Endothelial cell of umbilical vein (primary cell): ENCODE measurements around the gene KIF5C. TPM values are rescaled to one million over a fixed set of nuclear protein-coding genes. Genes with fewer than 3 reads are reported as not detected.

Source experiments
- BruUV-seq: library from RNA; stranded (reverse); fragments of 400-500 nt; replicated peaks from 2 replicates; lab custom pipeline; 2021; lab: Mats Ljungman, UMichigan
- CTCF ChIA-PET: fragments of 300-600, 350-600 bp; sonication (Branson Sonifier 250); formaldehyde crosslinking; loops from one replicate; lab custom pipeline; 2021; ENCODE audit warnings: antibody characterized with exemption, inconsistent platforms; lab: Charles Lee
- POLR2A ChIA-PET: fragments of 300-600, 350-600 bp; sonication (Branson Sonifier 250); formaldehyde crosslinking; loops from one replicate; lab custom pipeline; 2021; ENCODE audit warnings: antibody characterized with exemption, inconsistent platforms; lab: Charles Lee
- DNase-seq: peaks from one replicate; pipeline ENCODE4 v3.0.0-alpha.2; 2011; ENCODE audit warnings: low read depth, low spot score
- FAIRE-seq: peaks from 2 replicates; lab custom pipeline; 2011; peaks lifted over from hg19 to GRCh38; lab: Jason Lieb, UNC
- H2AFZ ChIP-seq: 2 replicates; pipeline ENCODE4 v1.6.0; 2012; ENCODE audit warnings: low read depth, low read length, control low read depth, inconsistent platforms
- H3K27ac ChIP-seq: 2 replicates; pipeline ENCODE4 v1.5.1; 2011; ENCODE audit warnings: low read depth, mild to moderate bottlenecking, control low read depth, low read length, moderate library complexity; ENCODE audit not compliant: insufficient read depth
- H3K27me3 ChIP-seq, 2 experiments: 2 replicates each; pipeline versions ENCODE4 v1.6.0 to v1.6.1; 2011; ENCODE audit warnings: low read length in 2 of 2, mixed read lengths in 1 of 2; ENCODE audit not compliant: control insufficient read depth in 2 of 2, insufficient read depth in 2 of 2
- H3K36me3 ChIP-seq, 2 experiments: 2 replicates in 1 of 2; 3 replicates in 1 of 2; pipeline ENCODE4 v1.5.1; 2011; ENCODE audit warnings: low read length in 2 of 2, mild to moderate bottlenecking in 1 of 2, moderate library complexity in 1 of 2; ENCODE audit not compliant: control insufficient read depth in 2 of 2, insufficient read depth in 2 of 2; ENCODE audit errors: extremely low read depth in 1 of 2
- H3K4me1 ChIP-seq: 3 replicates; pipeline ENCODE4 v1.5.1; 2011; ENCODE audit warnings: mild to moderate bottlenecking, low read length; ENCODE audit not compliant: control insufficient read depth, insufficient read depth; ENCODE audit errors: extremely low read depth
- H3K4me2 ChIP-seq: 2 replicates; pipeline ENCODE4 v1.6.1; 2011; ENCODE audit warnings: low read length, control low read depth, mixed read lengths; ENCODE audit not compliant: insufficient read depth
- H3K4me3 ChIP-seq, 3 experiments: fragments of 200-600 bp in 1 of 3; sonication (generic), shearing (Covaris generic) in 1 of 3; replicated peaks in 1 of 3; 2 replicates each; pipeline ENCODE4 v1.5.1; 2011 to 2016; ENCODE audit warnings: control low read depth in 3 of 3, low read length in 3 of 3, mild to moderate bottlenecking in 2 of 3, inconsistent platforms in 1 of 3, low read depth in 1 of 3, moderate library complexity in 1 of 3; ENCODE audit not compliant: insufficient read depth in 1 of 3
- H3K79me2 ChIP-seq: 2 replicates; pipeline ENCODE4 v1.6.0; 2012; ENCODE audit warnings: low read length, inconsistent platforms; ENCODE audit not compliant: control insufficient read depth, insufficient read depth
- H3K9ac ChIP-seq: replicated peaks from 2 replicates; pipeline ENCODE3; 2011; ENCODE audit warnings: low read length, control low read depth; ENCODE audit not compliant: insufficient read depth; ENCODE audit errors: extremely low read depth
- H3K9me1 ChIP-seq: replicated peaks from 3 replicates; pipeline ENCODE4 v1.6.0; 2011; ENCODE audit warnings: mild to moderate bottlenecking, low read length; ENCODE audit not compliant: control insufficient read depth, insufficient read depth; ENCODE audit errors: extremely low read depth
- H3K9me3 ChIP-seq: replicated peaks from 2 replicates; pipeline ENCODE4 v1.5.1; 2012; ENCODE audit warnings: low read length, inconsistent platforms; ENCODE audit not compliant: control insufficient read depth, insufficient read depth
- H4K20me1 ChIP-seq: replicated peaks from 2 replicates; pipeline ENCODE3; 2011; ENCODE audit warnings: mild to moderate bottlenecking, low read length; ENCODE audit not compliant: control insufficient read depth, insufficient read depth; ENCODE audit errors: extremely low read depth
- CTCF ChIP-seq, 2 donors: IDR thresholded peaks; 1 replicate in 1 of 2; 2 replicates in 1 of 2; pipeline ENCODE4 v1.5.1; 2011; ENCODE audit warnings: low read length in 2 of 2, mild to moderate bottlenecking in 2 of 2, moderate library complexity in 2 of 2, control low read depth in 1 of 2, inconsistent platforms in 1 of 2, low read depth in 1 of 2; ENCODE audit not compliant: insufficient read depth in 1 of 2; ENCODE audit errors: extremely low read depth in 1 of 2
- EZH2 ChIP-seq: IDR thresholded peaks from 2 replicates; pipeline ENCODE4 v1.6.1; 2012; ENCODE audit warnings: borderline replicate concordance, low read depth, mild to moderate bottlenecking, moderate library complexity, low read length, inconsistent platforms; ENCODE audit not compliant: severe bottlenecking
- FOS ChIP-seq: IDR thresholded peaks from 2 replicates; pipeline ENCODE4 v1.6.1; 2011; ENCODE audit warnings: mild to moderate bottlenecking, low read length, moderate library complexity, borderline replicate concordance; ENCODE audit not compliant: insufficient read depth
- GATA2 ChIP-seq: IDR thresholded peaks from 2 replicates; pipeline ENCODE4 v1.7.0; 2011; ENCODE audit warnings: low read depth, mild to moderate bottlenecking, moderate library complexity, mixed read lengths, low read length; ENCODE audit not compliant: insufficient read length, insufficient read depth
- JUN ChIP-seq: IDR thresholded peaks from 2 replicates; pipeline ENCODE4 v1.6.1; 2011; ENCODE audit warnings: borderline replicate concordance, low read depth; ENCODE audit not compliant: insufficient read length, insufficient read depth
- MAX ChIP-seq: IDR thresholded peaks from 2 replicates; pipeline ENCODE4 v1.6.1; 2011; ENCODE audit not compliant: insufficient read depth, insufficient read length
- MYC ChIP-seq: IDR thresholded peaks from one replicate; pipeline ENCODE4 v1.6.1; 2011; ENCODE audit warnings: mild to moderate bottlenecking, low read depth, low read length
- POLR2A ChIP-seq: IDR thresholded peaks from 2 replicates; pipeline ENCODE4 v1.6.1; 2012; ENCODE audit warnings: low read depth, mild to moderate bottlenecking, control low read depth, low read length
- POLR2AphosphoS5 ChIP-seq: IDR thresholded peaks from 2 replicates; pipeline ENCODE4 v1.6.1; 2012; ENCODE audit warnings: low read depth, mild to moderate bottlenecking, control low read depth, low read length, moderate library complexity; ENCODE audit not compliant: insufficient read depth
- dilution Hi-C: fragments of 300-500 bp; cut with MboI; formaldehyde crosslinking; loops from one replicate; pipeline ENCODE4 v1.15.0; 2019; ENCODE audit warnings: low sequenced_read_pairs; ENCODE audit not compliant: extremely low pct_ligation_motif_present
- intact Hi-C: fragments of 100-400 bp; cut with micrococcal nuclease; formaldehyde crosslinking; loops from one replicate; pipeline ENCODE4 v1.10.0; 2022
- polyA plus RNA-seq, 4 experiments: library from polyadenylated mRNA; depleted of rRNA in 3 of 4; stranded (reverse) in 3 of 4; unstranded in 1 of 4; fragments of >200 nt; gene quantifications; 2 replicates each; pipeline versions ENCODE4 v1.2.1 to v1.2.3, GENCODE V29; 2011 to 2012; ENCODE audit warnings: missing spikeins in 1 of 4
- total RNA-seq: library from RNA; stranded (reverse); gene quantifications from 2 replicates; pipeline ENCODE4 v1.2.3, GENCODE V29; 2021

The KIF5C gene
- total and polyA plus RNA-seq, 2 donors (not counting 3 experiments of a cell fraction or from before 2014, with no cell fraction given): 0.01 to 0.55 TPM

GRCh38 chr2:148992448-148992847, 117.4 kb downstream of the KIF5C start:
- H3K4me1 ChIP-seq: no peaks in the 10 kb centered on the region
- DNase-seq (no peak), FAIRE-seq (no peak)
- H3K79me2 ChIP-seq: no peaks in the 10 kb centered on the region
- H3K9me1 ChIP-seq: no peaks in the 10 kb centered on the region
- no peaks in the 10 kb centered on the region for H3K36me3 ChIP-seq
- no peak overlapping the region for H3K4me3 ChIP-seq
- intact Hi-C loops (no loop called here), dilution Hi-C loops (no loop called here)
- TF ChIP-seq EZH2 (no peak), POLR2AphosphoS5 (no peak), GATA2 (no peak), POLR2A (no peak), CTCF (IDR thresholded peaks at IDR 0.05; ENCODE audit: extremely low read depth in 1 of 2, insufficient read depth in 1 of 2, low read depth in 1 of 2, low read length in 2 of 2) (no peak), FOS (no peak), MYC (no peak), MAX (no peak), JUN (no peak)
- H3K9ac ChIP-seq: no peak overlapping the region
- POLR2A ChIA-PET: no interaction called here
- H3K9me3 ChIP-seq: no peaks in the 10 kb centered on the region
- H3K27ac ChIP-seq: no peak overlapping the region
- CTCF ChIA-PET: interaction anchor here (0.9 to 3.2 kb wide), 4 partner anchors 25 to 1055 kb away, joined by 3 to 36 read pairs (median 4); no protein-coding TSS in a partner anchor
- no TSS peak for BruUV-seq
- H3K27me3 ChIP-seq: no peaks in the 10 kb centered on the region
- no peak overlapping the region for H3K4me2 ChIP-seq
- no peak overlapping the region for H2AFZ ChIP-seq
- no peaks in the 10 kb centered on the region for H4K20me1 ChIP-seq
